Liver (tissue), 9 donors: ENCODE data around the gene POLDIP3. TPM values are rescaled to one million over a fixed set of nuclear protein-coding genes. Genes with fewer than 3 reads are reported as not detected.
A peak's percentile ranks its signal among the peaks of the same experiment; 100 is the strongest.
"Not testable (repeated sequence)": the region's sequence is repeated elsewhere in the genome, so short reads cannot be mapped to it uniquely, and the experiment has no call there.

Experiments
- DNase-seq: peaks from one replicate; pipeline ENCODE4 v3.0.0-alpha.2; 2017; ENCODE audit warnings: low spot score
- H3K27ac ChIP-seq, 2 donors: one replicate each; pipeline ENCODE4 v1.7.0; 2013; ENCODE audit warnings: inconsistent platforms in 2 of 2, low read length in 2 of 2, control low read depth in 1 of 2, low read depth in 1 of 2, mild to moderate bottlenecking in 1 of 2
- H3K27me3 ChIP-seq, 4 donors: one replicate each; pipeline versions ENCODE4 v1.6.1 to v1.7.0; 2013; ENCODE audit warnings: low read length in 3 of 4, inconsistent platforms in 1 of 4, mild to moderate bottlenecking in 1 of 4, moderate library complexity in 1 of 4; ENCODE audit not compliant: control insufficient read depth in 4 of 4, insufficient read depth in 4 of 4
- H3K36me3 ChIP-seq, 4 donors: one replicate each; pipeline versions ENCODE4 v1.6.1 to v1.7.0; 2013; ENCODE audit warnings: low read length in 3 of 4, mild to moderate bottlenecking in 3 of 4, low read depth in 1 of 4, moderate library complexity in 1 of 4; ENCODE audit not compliant: control insufficient read depth in 4 of 4, insufficient read depth in 3 of 4
- H3K4me1 ChIP-seq, 4 donors: one replicate each; pipeline versions ENCODE4 v1.6.1 to v1.7.0; 2013; ENCODE audit warnings: low read length in 3 of 4, mild to moderate bottlenecking in 3 of 4, moderate library complexity in 1 of 4; ENCODE audit not compliant: control insufficient read depth in 4 of 4, insufficient read depth in 4 of 4
- H3K4me3 ChIP-seq, 3 donors: one replicate each; pipeline versions ENCODE4 v1.6.1 to v1.7.0; 2013; ENCODE audit warnings: low read length in 3 of 3, control low read depth in 1 of 3, low read depth in 1 of 3, mild to moderate bottlenecking in 1 of 3
- H3K9ac ChIP-seq, 2 donors: one replicate each; pipeline ENCODE4 v1.7.0; 2013; ENCODE audit warnings: low read length in 2 of 2, mild to moderate bottlenecking in 2 of 2, moderate library complexity in 2 of 2, control low read depth in 1 of 2, low read depth in 1 of 2
- H3K9me3 ChIP-seq, 4 donors: one replicate each; pipeline versions ENCODE4 v1.6.1 to v1.7.0; 2013; ENCODE audit warnings: low read length in 3 of 4; ENCODE audit not compliant: control insufficient read depth in 4 of 4
- EGR1 ChIP-seq, 2 donors: IDR thresholded peaks; 2 replicates each; pipeline ENCODE4 v1.6.1; 2016 to 2018; ENCODE audit warnings: antibody characterized with exemption in 2 of 2, low read depth in 2 of 2
- FOXA1 ChIP-seq: IDR thresholded peaks from 2 replicates; pipeline ENCODE4 v1.6.1; 2016; ENCODE audit warnings: antibody characterized with exemption
- FOXA2 ChIP-seq: IDR thresholded peaks from 2 replicates; pipeline ENCODE4 v1.6.1; 2016; ENCODE audit warnings: antibody characterized with exemption
- GABPA ChIP-seq, 2 donors: IDR thresholded peaks in 1 of 2; conservative IDR thresholded peaks in 1 of 2; 2 replicates each; pipeline ENCODE4 v1.6.1; 2016; ENCODE audit warnings: antibody characterized with exemption in 2 of 2, mild to moderate bottlenecking in 1 of 2, moderate library complexity in 1 of 2
- HNF4A ChIP-seq, 2 donors: conservative IDR thresholded peaks; 2 replicates each; pipeline ENCODE4 v1.6.1; 2016; ENCODE audit warnings: antibody characterized with exemption in 2 of 2, mild to moderate bottlenecking in 2 of 2
- HNF4G ChIP-seq: IDR thresholded peaks from 2 replicates; pipeline ENCODE4 v1.6.1; 2016; ENCODE audit warnings: antibody characterized with exemption
- JUND ChIP-seq, 2 donors: IDR thresholded peaks; 2 replicates each; pipeline ENCODE4 v1.6.1; 2016; ENCODE audit warnings: antibody characterized with exemption in 2 of 2
- NR2F2 ChIP-seq: IDR thresholded peaks from 2 replicates; pipeline ENCODE4 v1.6.1; 2016; ENCODE audit warnings: antibody characterized with exemption
- RAD21 ChIP-seq, 2 donors: IDR thresholded peaks; 2 replicates each; pipeline ENCODE4 v1.6.1; 2016; ENCODE audit warnings: antibody characterized with exemption in 2 of 2, mild to moderate bottlenecking in 2 of 2
- RXRA ChIP-seq, 2 donors: IDR thresholded peaks; 2 replicates each; pipeline ENCODE4 v1.6.1; 2017 to 2018; ENCODE audit warnings: antibody characterized with exemption in 2 of 2, mild to moderate bottlenecking in 1 of 2
- SP1 ChIP-seq: IDR thresholded peaks from 2 replicates; pipeline ENCODE4 v1.6.1; 2018; ENCODE audit warnings: antibody characterized with exemption, mild to moderate bottlenecking
- TAF1 ChIP-seq: conservative IDR thresholded peaks from 2 replicates; pipeline ENCODE4 v1.6.1; 2016; ENCODE audit warnings: antibody characterized with exemption, mild to moderate bottlenecking
- YY1 ChIP-seq: IDR thresholded peaks from 2 replicates; pipeline ENCODE4 v1.6.1; 2016; ENCODE audit warnings: antibody characterized with exemption, mild to moderate bottlenecking
- WGBS: extraction: QIAGEN DNeasy Blood & Tissue Kit; methylation state at CpG from one replicate; pipeline ENCODE4 v1.1.7; 2013; 5-methylcytosine and 5-hydroxymethylcytosine counted together
- polyA plus RNA-seq, 2 donors: library from polyadenylated mRNA; stranded (reverse) in 1 of 2; unstranded in 1 of 2; fragments of 200-250 nt in 1 of 2; fragments of >200 nt in 1 of 2; fragmentation: Nextera tagmentation in 1 of 2; extraction: Ambion mirVana in 1 of 2; gene quantifications; one replicate each; pipeline versions ENCODE4 v1.2.1 to v1.2.3, GENCODE V29; 2013 to 2015
- total RNA-seq, 2 donors: library from RNA; depleted of rRNA; stranded (reverse); fragments of >200 nt; gene quantifications; one replicate each; pipeline ENCODE4 v1.2.3, GENCODE V29; 2014
- TF ChIP-seq, protein P1 (sequence below): IDR thresholded peaks from 2 replicates; pipeline ENCODE4 v1.6.1; 2016; ENCODE audit warnings: antibody characterized with exemption
- TF ChIP-seq, protein P2 (sequence below): fragments of 150-350 bp; IDR thresholded peaks from 2 replicates; pipeline ENCODE4 v1.5.1; 2017; ENCODE audit warnings: improper control_type of control experiment, low read depth, low read length; ENCODE audit not compliant: missing input control
- TF ChIP-seq, protein P3 (sequence below): IDR thresholded peaks from 2 replicates; pipeline ENCODE4 v1.6.1; 2016; ENCODE audit warnings: antibody characterized with exemption
- TF ChIP-seq, protein P4 (sequence below): IDR thresholded peaks from 2 replicates; pipeline ENCODE4 v1.6.1; 2016; ENCODE audit warnings: antibody characterized with exemption, mild to moderate bottlenecking
- TF ChIP-seq, protein P5 (sequence below): IDR thresholded peaks from 2 replicates; pipeline ENCODE4 v1.6.1; 2016; ENCODE audit warnings: antibody characterized with exemption
- donor health status: healthy.
- donor health status: healthy.
- donor health status: healthy.
- donor health status: healthy.
- donor health status: healthy.

Gene POLDIP3
- total and polyA plus RNA-seq, 4 donors = 14.6 to 22.5 (median 18.0) TPM

DNA sequence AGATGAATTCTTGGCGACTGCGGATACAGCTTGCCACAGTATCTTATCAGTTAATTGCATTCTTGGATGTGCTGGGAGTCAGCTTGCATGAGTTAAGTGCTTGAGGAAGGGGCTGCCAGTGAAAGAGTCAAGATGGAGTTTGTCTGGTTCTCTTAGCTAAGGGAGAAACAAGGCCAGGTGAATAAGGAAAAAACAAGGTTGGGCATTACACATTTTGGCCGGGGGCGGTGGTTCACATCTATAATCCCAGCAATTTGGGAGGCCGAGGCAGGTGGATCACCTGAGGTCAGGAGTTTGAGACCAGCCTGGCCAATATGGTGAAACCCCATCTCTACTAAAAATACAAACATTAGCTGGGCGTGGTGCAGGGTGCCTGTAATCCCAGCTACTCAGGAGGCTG is 66.6 kb downstream of the POLDIP3 start:
- H3K4me1 ChIP-seq, DNase-seq, H3K36me3 ChIP-seq, H3K27ac ChIP-seq, H3K27me3 ChIP-seq, H3K4me3 ChIP-seq, H3K9ac ChIP-seq, H3K9me3 ChIP-seq: not testable (repeated sequence)
- WGBS = 65% methylated on average over 6 of the region's 6 CpGs

DNA sequence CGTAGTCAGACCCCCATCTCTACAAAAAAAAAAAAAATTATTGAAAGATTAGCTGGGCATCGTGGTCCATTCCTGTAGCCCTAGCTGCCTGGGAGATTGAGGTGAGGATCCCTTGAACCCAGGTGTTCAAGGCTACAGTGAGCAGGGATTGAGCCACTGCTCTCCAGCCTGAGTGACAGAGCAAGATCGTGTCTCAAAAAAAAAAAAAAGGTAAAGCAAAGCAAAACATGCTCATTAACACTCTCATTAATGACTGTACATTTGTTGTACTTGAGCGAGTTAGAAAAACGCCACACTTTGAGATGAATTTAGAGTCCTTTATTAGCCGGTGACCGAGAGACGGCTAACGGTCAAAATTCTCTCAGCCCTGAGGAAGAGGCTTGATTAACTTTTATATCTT is 67.1 kb downstream of the POLDIP3 start:
- 74% methylated on average over 9 of the region's 9 CpGs for WGBS
- TF ChIP-seq HNF4G = no peak
- TF ChIP-seq, protein P1, sequence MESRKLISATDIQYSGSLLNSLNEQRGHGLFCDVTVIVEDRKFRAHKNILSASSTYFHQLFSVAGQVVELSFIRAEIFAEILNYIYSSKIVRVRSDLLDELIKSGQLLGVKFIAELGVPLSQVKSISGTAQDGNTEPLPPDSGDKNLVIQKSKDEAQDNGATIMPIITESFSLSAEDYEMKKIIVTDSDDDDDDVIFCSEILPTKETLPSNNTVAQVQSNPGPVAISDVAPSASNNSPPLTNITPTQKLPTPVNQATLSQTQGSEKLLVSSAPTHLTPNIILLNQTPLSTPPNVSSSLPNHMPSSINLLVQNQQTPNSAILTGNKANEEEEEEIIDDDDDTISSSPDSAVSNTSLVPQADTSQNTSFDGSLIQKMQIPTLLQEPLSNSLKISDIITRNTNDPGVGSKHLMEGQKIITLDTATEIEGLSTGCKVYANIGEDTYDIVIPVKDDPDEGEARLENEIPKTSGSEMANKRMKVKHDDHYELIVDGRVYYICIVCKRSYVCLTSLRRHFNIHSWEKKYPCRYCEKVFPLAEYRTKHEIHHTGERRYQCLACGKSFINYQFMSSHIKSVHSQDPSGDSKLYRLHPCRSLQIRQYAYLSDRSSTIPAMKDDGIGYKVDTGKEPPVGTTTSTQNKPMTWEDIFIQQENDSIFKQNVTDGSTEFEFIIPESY = no peak

DNA sequence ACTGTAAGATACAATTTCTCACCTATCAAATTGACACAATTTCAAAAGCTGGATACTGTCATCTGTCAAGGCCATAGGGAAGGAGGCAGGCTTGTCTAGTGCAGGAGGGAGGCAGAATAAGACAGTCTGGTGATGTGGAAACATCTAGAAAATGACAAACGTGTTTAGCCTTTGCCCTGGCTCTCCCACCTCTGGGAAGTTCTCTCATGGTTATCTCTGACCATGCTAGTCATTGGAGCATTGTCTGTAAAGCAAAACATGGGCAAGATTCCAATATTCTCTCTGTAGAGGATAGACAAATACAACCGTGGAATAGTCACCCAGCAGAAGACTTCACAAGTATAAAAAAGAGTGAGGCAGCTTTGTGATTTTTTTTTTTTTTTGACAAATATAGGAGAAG is 70.0 kb downstream of the POLDIP3 start:
- DNase-seq = no peak
- WGBS = 17% methylated on average over 2 of the region's 2 CpGs

More for the DNA sequence above, 67.1 kb downstream of the POLDIP3 start:
- H3K36me3 ChIP-seq = no peaks in the 10 kb centered on the region
- H3K27me3 ChIP-seq = no peaks in the 10 kb centered on the region
- DNase-seq = no peak
- no peak overlapping the region for H3K4me3 ChIP-seq
- no peak overlapping the region for H3K27ac ChIP-seq
- no peaks in the 10 kb centered on the region for H3K4me1 ChIP-seq
- no peaks in the 10 kb centered on the region for H3K9me3 ChIP-seq
- H3K9ac ChIP-seq = no peak overlapping the region

More for the DNA sequence above, 70.0 kb downstream of the POLDIP3 start:
- H3K9ac ChIP-seq = no peak overlapping the region
- H3K27me3 ChIP-seq = no peaks in the 10 kb centered on the region
- TF ChIP-seq EGR1 (IDR thresholded peaks at IDR 0.05; ENCODE audit: low read depth in 2 of 2) (no peak), RAD21 (IDR thresholded peaks at IDR 0.05) (no peak), HNF4G (no peak), GABPA (IDR thresholded peaks at IDR 0.05 in 1 of 2, conservative IDR thresholded peaks at IDR 0.05 in 1 of 2) (no peak), JUND (IDR thresholded peaks at IDR 0.05) (no peak), FOXA1 (no peak), FOXA2 (no peak), RXRA (IDR thresholded peaks at IDR 0.05) (peak in 1 of 2 donors; percentile 37), TAF1 (no peak), HNF4A (conservative IDR thresholded peaks at IDR 0.05) (peak in 1 of 2 donors; percentile 65), YY1 (no peak), NR2F2 (no peak), SP1 (peak; percentile 43)
- TF ChIP-seq, protein P2, sequence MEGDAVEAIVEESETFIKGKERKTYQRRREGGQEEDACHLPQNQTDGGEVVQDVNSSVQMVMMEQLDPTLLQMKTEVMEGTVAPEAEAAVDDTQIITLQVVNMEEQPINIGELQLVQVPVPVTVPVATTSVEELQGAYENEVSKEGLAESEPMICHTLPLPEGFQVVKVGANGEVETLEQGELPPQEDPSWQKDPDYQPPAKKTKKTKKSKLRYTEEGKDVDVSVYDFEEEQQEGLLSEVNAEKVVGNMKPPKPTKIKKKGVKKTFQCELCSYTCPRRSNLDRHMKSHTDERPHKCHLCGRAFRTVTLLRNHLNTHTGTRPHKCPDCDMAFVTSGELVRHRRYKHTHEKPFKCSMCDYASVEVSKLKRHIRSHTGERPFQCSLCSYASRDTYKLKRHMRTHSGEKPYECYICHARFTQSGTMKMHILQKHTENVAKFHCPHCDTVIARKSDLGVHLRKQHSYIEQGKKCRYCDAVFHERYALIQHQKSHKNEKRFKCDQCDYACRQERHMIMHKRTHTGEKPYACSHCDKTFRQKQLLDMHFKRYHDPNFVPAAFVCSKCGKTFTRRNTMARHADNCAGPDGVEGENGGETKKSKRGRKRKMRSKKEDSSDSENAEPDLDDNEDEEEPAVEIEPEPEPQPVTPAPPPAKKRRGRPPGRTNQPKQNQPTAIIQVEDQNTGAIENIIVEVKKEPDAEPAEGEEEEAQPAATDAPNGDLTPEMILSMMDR = no peak
- TF ChIP-seq, protein P3, sequence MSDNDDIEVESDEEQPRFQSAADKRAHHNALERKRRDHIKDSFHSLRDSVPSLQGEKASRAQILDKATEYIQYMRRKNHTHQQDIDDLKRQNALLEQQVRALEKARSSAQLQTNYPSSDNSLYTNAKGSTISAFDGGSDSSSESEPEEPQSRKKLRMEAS = no peak
- TF ChIP-seq, protein P1 = no peak
- TF ChIP-seq, protein P4, sequence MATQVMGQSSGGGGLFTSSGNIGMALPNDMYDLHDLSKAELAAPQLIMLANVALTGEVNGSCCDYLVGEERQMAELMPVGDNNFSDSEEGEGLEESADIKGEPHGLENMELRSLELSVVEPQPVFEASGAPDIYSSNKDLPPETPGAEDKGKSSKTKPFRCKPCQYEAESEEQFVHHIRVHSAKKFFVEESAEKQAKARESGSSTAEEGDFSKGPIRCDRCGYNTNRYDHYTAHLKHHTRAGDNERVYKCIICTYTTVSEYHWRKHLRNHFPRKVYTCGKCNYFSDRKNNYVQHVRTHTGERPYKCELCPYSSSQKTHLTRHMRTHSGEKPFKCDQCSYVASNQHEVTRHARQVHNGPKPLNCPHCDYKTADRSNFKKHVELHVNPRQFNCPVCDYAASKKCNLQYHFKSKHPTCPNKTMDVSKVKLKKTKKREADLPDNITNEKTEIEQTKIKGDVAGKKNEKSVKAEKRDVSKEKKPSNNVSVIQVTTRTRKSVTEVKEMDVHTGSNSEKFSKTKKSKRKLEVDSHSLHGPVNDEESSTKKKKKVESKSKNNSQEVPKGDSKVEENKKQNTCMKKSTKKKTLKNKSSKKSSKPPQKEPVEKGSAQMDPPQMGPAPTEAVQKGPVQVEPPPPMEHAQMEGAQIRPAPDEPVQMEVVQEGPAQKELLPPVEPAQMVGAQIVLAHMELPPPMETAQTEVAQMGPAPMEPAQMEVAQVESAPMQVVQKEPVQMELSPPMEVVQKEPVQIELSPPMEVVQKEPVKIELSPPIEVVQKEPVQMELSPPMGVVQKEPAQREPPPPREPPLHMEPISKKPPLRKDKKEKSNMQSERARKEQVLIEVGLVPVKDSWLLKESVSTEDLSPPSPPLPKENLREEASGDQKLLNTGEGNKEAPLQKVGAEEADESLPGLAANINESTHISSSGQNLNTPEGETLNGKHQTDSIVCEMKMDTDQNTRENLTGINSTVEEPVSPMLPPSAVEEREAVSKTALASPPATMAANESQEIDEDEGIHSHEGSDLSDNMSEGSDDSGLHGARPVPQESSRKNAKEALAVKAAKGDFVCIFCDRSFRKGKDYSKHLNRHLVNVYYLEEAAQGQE = no peak
- TF ChIP-seq, protein P5, sequence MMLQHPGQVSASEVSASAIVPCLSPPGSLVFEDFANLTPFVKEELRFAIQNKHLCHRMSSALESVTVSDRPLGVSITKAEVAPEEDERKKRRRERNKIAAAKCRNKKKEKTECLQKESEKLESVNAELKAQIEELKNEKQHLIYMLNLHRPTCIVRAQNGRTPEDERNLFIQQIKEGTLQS = no peak
- no peak overlapping the region for H3K4me3 ChIP-seq
- H3K27ac ChIP-seq = no peak overlapping the region
- no peaks in the 10 kb centered on the region for H3K36me3 ChIP-seq
- no peaks in the 10 kb centered on the region for H3K4me1 ChIP-seq
- H3K9me3 ChIP-seq = no peaks in the 10 kb centered on the region
